Measurements from ENCODE around the gene MRPS27. TPM values are rescaled to one million over a fixed set of nuclear protein-coding genes. Genes with fewer than 3 reads are reported as not detected.
"Not testable (repeated sequence)": the region's sequence is repeated elsewhere in the genome, so short reads cannot be mapped to it uniquely, and the experiment has no call there.

Gene MRPS27
- total RNA-seq, 4 donors from 2014 or later: 48.6 to 57.9 (median 55.1) TPM

- 83 to 85% methylated on average over 6 of the region's 6 CpGs for WGBS, 2 donors (ENCODE audit: low coverage in 1 of 2)
- ATAC-seq: no peak
- H3K27ac ChIP-seq: no peak overlapping the region
Measured at GRCh38 chr5:72171667-72172066, 148.4 kb downstream of the MRPS27 start.

GRCh38 chr5:72171181-72171580 lies 148.9 kb downstream of the MRPS27 start:
- H3K9me3 ChIP-seq, H3K4me3 ChIP-seq, H3K36me3 ChIP-seq, H3K27me3 ChIP-seq, ATAC-seq, H3K27ac ChIP-seq: not testable (repeated sequence)
- peaks cover 16 to 36% (median 18%) of the 10 kb centered on the region in 3 donors for H3K4me1 ChIP-seq
- WGBS, 2 donors (ENCODE audit: low coverage in 1 of 2): 100% methylated on average over 2 of the region's 3 CpGs; no CpG with 5 or more reads in 1 of the 2 donors

More at GRCh38 chr5:72171667-72172066, 148.4 kb downstream of the MRPS27 start:
- H3K27me3 ChIP-seq: no peaks in the 10 kb centered on the region
- H3K36me3 ChIP-seq: peaks cover 0 to 11% of the 10 kb centered on the region in 2 donors
- H3K4me3 ChIP-seq: no peak overlapping the region
- TF ChIP-seq EP300 (IDR thresholded peaks at IDR 0.05) (no peak), POLR2AphosphoS5 (IDR thresholded peaks at IDR 0.05) (no peak), CTCF (IDR thresholded peaks at IDR 0.05) (no peak), POLR2A (IDR thresholded peaks at IDR 0.05) (no peak)
- peaks cover 14 to 31% (median 14%) of the 10 kb centered on the region in 3 donors for H3K4me1 ChIP-seq
- no peaks in the 10 kb centered on the region for H3K9me3 ChIP-seq

GRCh38 chr5:72170101-72170500 lies 149.9 kb downstream of the MRPS27 start:
- no peak for ATAC-seq
- 42 to 80% methylated on average over 2 of the region's 2 CpGs for WGBS, 2 donors (ENCODE audit: low coverage in 1 of 2)
- Histone ChIP-seq H3K9me3 (no peaks in the 10 kb centered on the region), H3K4me1 (peaks cover 19 to 46% (median 20%) of the 10 kb centered on the region in 3 donors), H3K36me3 (no peaks in the 10 kb centered on the region), H3K27ac (no peak overlapping the region), H3K27me3 (no peaks in the 10 kb centered on the region), H3K4me3 (no peak overlapping the region)
- TF ChIP-seq CTCF (IDR thresholded peaks at IDR 0.05): no peak
- no peak for TF ChIP-seq EP300 (IDR thresholded peaks at IDR 0.05)
- no peak for TF ChIP-seq POLR2AphosphoS5 (IDR thresholded peaks at IDR 0.05)
- no peak for TF ChIP-seq POLR2A (IDR thresholded peaks at IDR 0.05)

Small RNA genes lying within 50 kb of the gene (small RNA-seq; reads per million reads assigned to genes)
- gene MIR4803 (0 reads per million in 4 donors), gene RN7SL153P (0 reads per million in 4 donors)

Other genes starting within 250 kb of the MRPS27 start
- gene MAP1B, start 212.8 kb downstream of the MRPS27 start, total RNA-seq: 1,000 to 10,000 TPM in 1 of 4 donors, 100 to 1,000 TPM in 3; 601 to 1,344 (median 738) TPM
- 1 to 10 TPM; 2.7 to 7.2 (median 5.4) TPM for gene PTCD2, start 133 bp upstream of the MRPS27 start, total RNA-seq
- 1 to 10 TPM; 2.8 to 6.5 (median 4.9) TPM for gene ZNF366, start 187.2 kb upstream of the MRPS27 start, total RNA-seq